GM19023 (cell line): Measurements from ENCODE around the gene TANGO6.

Source experiments
- ATAC-seq: cut with Tn5 transposase; IDR thresholded peaks from one replicate; pipeline ENCODE4 v1.9.1; 2021; ENCODE audit warnings: mild to moderate bottlenecking, moderate library complexity; ENCODE audit not compliant: unreplicated experiment

TANGO6 gene

GRCh38 chr16:69088684-69089083 is 245.4 kb downstream of the TANGO6 start:
- no peak for ATAC-seq

DNA sequence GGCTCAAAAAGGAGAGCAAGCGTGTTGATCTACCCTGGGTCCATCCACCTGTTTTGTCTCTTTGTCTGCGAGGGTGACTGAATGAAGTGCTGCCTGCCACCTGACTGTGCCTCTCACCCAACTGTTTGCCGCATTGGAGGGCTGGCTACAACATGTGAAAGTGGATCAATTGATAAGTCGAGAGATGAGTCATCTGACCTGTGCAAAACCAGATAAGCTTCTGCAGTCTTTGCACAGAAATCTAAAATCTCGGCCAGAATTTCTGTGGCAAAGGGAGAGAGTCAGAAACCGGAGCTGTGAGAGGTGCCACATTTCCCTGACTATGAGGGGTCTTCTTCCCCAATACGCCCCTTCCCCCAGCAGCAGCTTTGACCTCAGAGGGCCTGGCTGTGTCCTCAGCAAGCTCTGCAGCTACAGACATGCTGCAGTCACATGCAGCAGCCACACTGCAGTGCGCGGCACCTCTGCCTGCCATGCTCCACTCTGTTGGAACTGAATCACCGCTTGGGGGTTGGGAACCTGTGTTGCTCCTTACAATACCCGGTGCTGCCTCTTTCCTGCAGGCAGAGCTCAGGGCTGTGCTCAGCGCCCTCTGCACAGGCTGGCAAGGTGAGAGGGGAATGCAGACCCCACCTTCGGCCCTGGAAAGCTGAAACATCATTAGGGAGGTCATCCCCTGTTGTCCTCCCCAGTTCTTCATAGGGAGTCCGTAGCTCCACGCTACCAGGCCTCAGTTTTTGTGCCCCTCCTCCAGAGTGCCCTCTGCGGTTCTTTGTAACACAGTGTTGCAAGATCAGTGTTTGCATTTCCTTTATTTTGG is 246.0 kb downstream of the TANGO6 start:
- ATAC-seq, result no peak

- ATAC-seq, result no peak
Observed at GRCh38 chr16:69093974-69094373, 250.6 kb downstream of the TANGO6 start.

GRCh38 chr16:69094501-69094900 is 251.2 kb downstream of the TANGO6 start:
- no peak for ATAC-seq

DNA sequence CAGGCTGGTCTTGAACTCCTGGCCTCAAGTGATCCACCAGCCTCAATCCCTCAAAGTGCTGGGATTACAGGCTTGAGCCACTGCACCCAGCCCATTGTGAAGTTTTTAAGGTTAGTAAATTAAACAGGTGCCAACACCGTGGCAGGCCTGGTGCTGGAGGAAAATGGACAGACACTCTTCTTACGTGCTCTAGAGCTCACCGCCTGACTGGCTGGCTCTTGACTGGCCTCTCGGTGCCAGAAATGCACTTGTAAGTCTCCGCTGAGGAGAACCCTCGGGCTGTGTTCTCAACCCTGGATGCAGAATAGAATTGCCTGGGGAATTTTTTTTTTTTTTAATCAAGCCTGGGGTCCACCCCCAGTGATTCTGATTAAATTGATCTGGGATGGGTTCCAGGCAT is 251.9 kb downstream of the TANGO6 start:
- no peak for ATAC-seq

- no peak for ATAC-seq
Observed at GRCh38 chr16:69100071-69100691, 256.9 kb downstream of the TANGO6 start.

DNA sequence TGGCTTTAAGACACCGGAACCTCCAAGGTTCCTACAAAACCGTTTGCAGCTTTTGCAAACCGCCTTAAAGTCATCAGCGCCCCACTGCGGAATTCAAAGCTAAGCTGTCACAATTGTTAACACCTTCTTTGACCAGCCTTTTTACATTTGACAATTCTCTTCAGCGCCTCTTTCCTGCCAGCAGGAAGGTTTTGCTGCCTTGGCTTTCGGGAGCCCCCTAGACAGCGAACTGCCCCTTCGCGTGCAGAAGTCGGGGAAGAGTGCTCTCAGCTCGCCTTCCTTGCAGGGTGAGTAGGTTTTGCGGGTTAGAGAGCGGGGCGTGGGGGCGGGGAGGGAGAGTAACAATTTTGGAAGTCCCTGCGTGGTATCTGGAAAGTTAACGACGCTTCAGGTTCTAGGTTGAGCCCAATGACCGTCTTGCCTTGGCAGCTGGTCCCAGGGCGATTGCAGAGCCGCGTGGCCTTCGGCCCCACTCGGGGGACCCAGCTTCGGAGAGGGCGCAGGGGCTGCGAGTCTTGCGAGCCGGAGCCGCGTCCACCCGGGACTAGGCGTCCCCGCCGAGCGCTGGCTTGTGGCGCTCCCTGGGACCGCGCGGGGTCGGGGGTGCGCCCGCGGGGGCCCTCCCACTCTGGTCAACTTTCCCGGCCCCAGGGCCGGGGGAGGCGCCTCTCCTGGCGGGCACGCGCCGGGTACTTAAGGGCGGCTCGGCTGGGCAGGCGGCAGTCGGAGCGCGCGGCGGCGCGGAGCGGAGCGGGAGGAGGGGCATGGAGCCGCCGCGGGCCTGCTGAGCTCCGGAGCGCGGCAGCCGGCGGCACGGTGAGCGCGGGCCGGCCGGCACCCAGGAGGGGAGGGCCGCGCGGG is 262.4 kb downstream of the TANGO6 start, which contains the start of gene HAS3:
HAS3 (plus strand) TSS at position 153 of the 861 bp plus-strand sequence. CDS start 3,743 bp downstream, outside the sequence.
- no peak for ATAC-seq

DNA sequence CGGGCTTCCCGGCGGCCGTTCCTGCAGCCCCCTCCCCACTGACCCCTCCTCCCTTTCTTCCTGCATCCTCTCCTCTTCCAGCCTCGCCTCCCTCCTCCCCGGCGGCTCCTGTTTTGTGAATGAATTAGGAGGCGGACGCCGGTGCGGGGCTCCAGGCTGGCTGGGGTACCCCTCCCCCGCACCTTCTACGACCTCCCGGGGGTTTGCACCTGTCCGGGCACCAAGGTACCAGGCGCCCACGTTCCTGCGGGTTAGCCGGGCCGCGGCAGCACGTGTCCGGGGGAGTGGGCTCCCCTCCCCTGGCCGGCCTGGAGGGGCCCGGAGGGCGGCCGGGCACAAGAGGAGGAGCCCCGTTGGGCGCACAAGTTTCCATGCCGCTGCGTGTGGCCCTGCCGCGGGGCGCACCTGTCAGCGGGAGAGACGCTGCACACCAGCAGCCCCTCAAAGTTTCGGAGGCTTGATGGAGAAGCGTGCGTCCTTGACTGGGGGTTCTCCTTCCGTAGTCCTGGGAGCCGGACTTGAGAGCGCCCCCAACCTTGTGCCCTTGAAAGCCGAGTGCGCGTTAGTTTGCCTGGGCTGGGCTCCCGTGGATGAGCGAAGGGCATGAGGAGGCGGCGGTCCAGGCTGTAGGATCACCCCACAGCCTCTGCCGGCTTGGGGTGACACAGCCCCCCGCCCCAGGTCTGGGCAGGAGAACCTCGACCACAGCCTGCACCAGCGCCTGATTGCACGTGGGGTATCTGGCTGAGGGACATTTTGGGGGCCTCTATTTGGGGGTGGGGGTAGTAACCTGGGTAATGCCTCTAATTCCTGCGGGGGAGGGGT is 263.4 kb downstream of the TANGO6 start:
- no peak for ATAC-seq

GRCh38 chr16:69107316-69107962 is 264.1 kb downstream of the TANGO6 start:
- no peak for ATAC-seq

DNA sequence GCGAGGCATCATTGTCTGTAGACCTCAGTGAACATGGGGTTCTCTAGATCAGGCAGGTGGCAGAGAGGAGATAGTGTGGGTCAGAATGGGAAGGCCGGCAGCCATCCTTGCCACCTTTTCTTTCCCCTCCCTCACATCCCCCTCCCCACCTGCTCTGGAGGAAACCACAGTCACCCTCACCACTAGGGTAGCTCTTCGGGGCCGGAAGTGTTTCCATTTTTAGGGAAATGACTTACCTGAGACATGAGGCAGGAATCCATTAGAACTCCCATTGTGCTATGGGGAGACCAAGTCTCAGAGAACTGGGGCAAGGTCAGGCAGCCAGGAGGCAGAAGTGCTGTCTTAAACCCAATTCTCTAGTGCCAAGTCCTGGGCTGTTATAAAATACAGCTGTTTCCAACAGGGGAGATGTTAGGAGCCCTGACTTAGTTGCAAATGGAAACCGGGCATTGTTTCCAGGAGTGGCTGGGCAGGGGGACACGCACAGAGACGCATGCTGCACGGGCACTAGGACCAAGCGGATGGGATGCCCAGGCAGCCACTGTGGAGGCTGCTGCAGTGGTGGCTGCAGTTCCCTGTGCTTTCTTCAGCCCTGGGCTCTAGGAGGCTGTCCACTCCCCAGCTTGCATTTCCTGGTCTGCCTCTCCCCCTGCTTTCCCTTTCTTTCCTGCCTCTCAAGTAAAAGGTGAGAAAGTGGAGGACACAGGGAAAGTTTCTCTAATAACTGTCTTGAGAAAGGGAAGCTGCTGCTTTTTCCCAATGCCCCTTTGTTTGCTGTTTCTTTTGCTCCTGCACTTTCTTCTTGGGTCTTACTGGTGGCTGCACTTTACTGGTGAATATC is 265.0 kb downstream of the TANGO6 start:
- no peak for ATAC-seq

DNA sequence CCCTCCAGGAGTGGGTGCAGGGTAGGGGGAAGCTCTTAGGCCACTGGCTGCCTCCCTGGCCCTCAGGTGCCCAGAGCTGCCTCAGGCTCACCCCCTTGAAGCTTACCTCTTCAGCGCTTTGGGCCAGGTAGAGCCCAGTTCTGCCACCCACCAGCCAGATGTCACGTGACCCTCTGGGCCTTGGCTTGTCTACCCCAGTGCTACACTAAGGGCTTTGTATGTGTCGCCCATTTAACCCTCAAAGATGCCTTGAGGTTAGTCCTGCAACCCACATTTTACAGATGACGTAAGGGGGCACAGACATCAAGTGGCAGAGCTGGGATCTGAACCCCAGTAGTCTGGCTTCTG is 265.5 kb downstream of the TANGO6 start:
- ATAC-seq, result no peak

DNA sequence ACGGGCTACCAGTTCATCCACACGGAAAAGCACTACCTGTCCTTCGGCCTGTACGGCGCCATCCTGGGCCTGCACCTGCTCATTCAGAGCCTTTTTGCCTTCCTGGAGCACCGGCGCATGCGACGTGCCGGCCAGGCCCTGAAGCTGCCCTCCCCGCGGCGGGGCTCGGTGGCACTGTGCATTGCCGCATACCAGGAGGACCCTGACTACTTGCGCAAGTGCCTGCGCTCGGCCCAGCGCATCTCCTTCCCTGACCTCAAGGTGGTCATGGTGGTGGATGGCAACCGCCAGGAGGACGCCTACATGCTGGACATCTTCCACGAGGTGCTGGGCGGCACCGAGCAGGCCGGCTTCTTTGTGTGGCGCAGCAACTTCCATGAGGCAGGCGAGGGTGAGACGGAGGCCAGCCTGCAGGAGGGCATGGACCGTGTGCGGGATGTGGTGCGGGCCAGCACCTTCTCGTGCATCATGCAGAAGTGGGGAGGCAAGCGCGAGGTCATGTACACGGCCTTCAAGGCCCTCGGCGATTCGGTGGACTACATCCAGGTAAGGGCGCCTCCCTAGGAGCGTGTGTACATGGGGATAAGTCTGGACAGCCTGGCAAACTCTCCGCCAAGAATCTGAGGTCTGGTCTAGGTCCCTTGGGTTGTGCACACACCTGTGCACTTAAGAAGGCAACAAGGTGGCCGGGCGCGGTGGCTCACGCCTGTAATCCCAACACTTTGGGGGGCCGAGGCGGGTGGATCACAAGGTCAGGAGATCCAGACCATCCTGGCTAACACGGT is 266.3 kb downstream of the TANGO6 start:
- ATAC-seq, result no peak

- ATAC-seq, result no peak
Observed at GRCh38 chr16:69110406-69110805, 267.1 kb downstream of the TANGO6 start.

GRCh38 chr16:69111216-69111875 is 268.0 kb downstream of the TANGO6 start:
- ATAC-seq, result no peak

- no peak for ATAC-seq
Observed at GRCh38 chr16:69111876-69112230, 268.5 kb downstream of the TANGO6 start.

GRCh38 chr16:69112285-69113129 is 269.2 kb downstream of the TANGO6 start:
- no peak for ATAC-seq

GRCh38 chr16:69113216-69113615 is 269.9 kb downstream of the TANGO6 start:
- ATAC-seq, result no peak
